HUES48 (cell line): ENCODE results near the gene OPCML.
A peak's percentile ranks its signal among the peaks of the same experiment; 100 is the strongest.

ENCODE experiments used
- H3K27ac ChIP-seq: one replicate; pipeline ENCODE4 v1.7.0; 2013; ENCODE audit warnings: low read depth, low read length, inconsistent platforms
- H3K27me3 ChIP-seq: 2 replicates; pipeline ENCODE4 v1.6.1; 2013; ENCODE audit warnings: mild to moderate bottlenecking, low read length; ENCODE audit not compliant: control insufficient read depth, insufficient read depth
- H3K36me3 ChIP-seq: 2 replicates; pipeline ENCODE4 v1.6.1; 2013; ENCODE audit warnings: low read length; ENCODE audit not compliant: control insufficient read depth, insufficient read depth
- H3K4me1 ChIP-seq: 2 replicates; pipeline ENCODE4 v1.6.1; 2013; ENCODE audit warnings: mild to moderate bottlenecking, low read length; ENCODE audit not compliant: control insufficient read depth, insufficient read depth
- H3K4me3 ChIP-seq: 2 replicates; pipeline ENCODE4 v1.5.1; 2013; ENCODE audit warnings: mild to moderate bottlenecking, low read depth, low read length
- H3K9ac ChIP-seq: 2 replicates; pipeline ENCODE4 v1.6.1; 2013; ENCODE audit warnings: mild to moderate bottlenecking, low read depth, low read length, moderate library complexity
- H3K9me3 ChIP-seq: 2 replicates; pipeline ENCODE4 v1.6.1; 2013; ENCODE audit warnings: low read length; ENCODE audit not compliant: control insufficient read depth, insufficient read depth

Gene OPCML

GRCh38 chr11:133038850-133039249 lies 493.5 kb downstream of the OPCML start:
- Histone ChIP-seq H3K9me3 (no peaks in the 10 kb centered on the region), H3K9ac (no peak overlapping the region), H3K27me3 (no peaks in the 10 kb centered on the region), H3K36me3 (no peaks in the 10 kb centered on the region), H3K27ac (peak overlapping the region; percentile 53), H3K4me3 (no peak overlapping the region), H3K4me1 (peaks cover 7% of the 10 kb centered on the region)

GRCh38 chr11:133034929-133035328 lies 497.4 kb downstream of the OPCML start:
- Histone ChIP-seq H3K36me3 (no peaks in the 10 kb centered on the region), H3K27me3 (no peaks in the 10 kb centered on the region; the same call in 1 of the 2 replicates), H3K9me3 (no peaks in the 10 kb centered on the region), H3K4me1 (no peaks in the 10 kb centered on the region), H3K4me3 (no peak overlapping the region), H3K27ac (no peak overlapping the region), H3K9ac (no peak overlapping the region)

- H3K4me1 ChIP-seq: peaks cover 13% of the 10 kb centered on the region; the same call in 1 of the 2 replicates
- H3K27me3 ChIP-seq: no peaks in the 10 kb centered on the region; the same call in 1 of the 2 replicates
- H3K9ac ChIP-seq: no peak overlapping the region
- no peak overlapping the region for H3K4me3 ChIP-seq
- no peaks in the 10 kb centered on the region for H3K36me3 ChIP-seq
- no peaks in the 10 kb centered on the region for H3K9me3 ChIP-seq
- peak overlapping the region; percentile 16 for H3K27ac ChIP-seq
These were observed 503.2 kb downstream of the OPCML start for GRCh38 chr11:133029107-133029506.

GRCh38 chr11:133026952-133027351 lies 505.3 kb downstream of the OPCML start:
- H3K9me3 ChIP-seq: no peaks in the 10 kb centered on the region
- H3K36me3 ChIP-seq: no peaks in the 10 kb centered on the region
- H3K27ac ChIP-seq: no peak overlapping the region
- no peak overlapping the region for H3K4me3 ChIP-seq
- H3K27me3 ChIP-seq: no peaks in the 10 kb centered on the region
- peaks cover 13% of the 10 kb centered on the region; the same call in 1 of the 2 replicates for H3K4me1 ChIP-seq
- H3K9ac ChIP-seq: no peak overlapping the region

GRCh38 chr11:133024301-133024700 lies 508.0 kb downstream of the OPCML start:
- H3K9ac ChIP-seq: no peak overlapping the region
- H3K9me3 ChIP-seq: no peaks in the 10 kb centered on the region
- no peak overlapping the region for H3K4me3 ChIP-seq
- no peak overlapping the region for H3K27ac ChIP-seq
- no peaks in the 10 kb centered on the region for H3K36me3 ChIP-seq
- H3K27me3 ChIP-seq: no peaks in the 10 kb centered on the region
- peaks cover 9% of the 10 kb centered on the region; the same call in 1 of the 2 replicates for H3K4me1 ChIP-seq

- Histone ChIP-seq H3K9ac (no peak overlapping the region), H3K4me1 (peaks cover 1% of the 10 kb centered on the region; the same call in 1 of the 2 replicates), H3K27me3 (no peaks in the 10 kb centered on the region), H3K9me3 (no peaks in the 10 kb centered on the region), H3K4me3 (no peak overlapping the region), H3K27ac (no peak overlapping the region), H3K36me3 (no peaks in the 10 kb centered on the region)
These were observed 509.1 kb downstream of the OPCML start for GRCh38 chr11:133023232-133023631.

GRCh38 chr11:133021553-133021952 lies 510.7 kb downstream of the OPCML start:
- no peaks in the 10 kb centered on the region for H3K36me3 ChIP-seq
- no peak overlapping the region for H3K27ac ChIP-seq
- no peaks in the 10 kb centered on the region for H3K27me3 ChIP-seq
- H3K4me1 ChIP-seq: no peaks in the 10 kb centered on the region
- no peak overlapping the region for H3K9ac ChIP-seq
- no peak overlapping the region for H3K4me3 ChIP-seq
- H3K9me3 ChIP-seq: no peaks in the 10 kb centered on the region

GRCh38 chr11:133020372-133020714 lies 512.0 kb downstream of the OPCML start:
- no peak overlapping the region for H3K4me3 ChIP-seq

GRCh38 chr11:133019545-133020371 lies 512.5 kb downstream of the OPCML start:
- no peaks in the 10 kb centered on the region for H3K36me3 ChIP-seq
- H3K4me1 ChIP-seq: no peaks in the 10 kb centered on the region
- H3K9ac ChIP-seq: no peak overlapping the region
- H3K27me3 ChIP-seq: no peaks in the 10 kb centered on the region
- no peak overlapping the region for H3K4me3 ChIP-seq
- H3K9me3 ChIP-seq: no peaks in the 10 kb centered on the region
- no peak overlapping the region for H3K27ac ChIP-seq

More at GRCh38 chr11:133020372-133020714, 512.0 kb downstream of the OPCML start:
- H3K9ac ChIP-seq: no peak overlapping the region
- no peaks in the 10 kb centered on the region for H3K27me3 ChIP-seq
- no peak overlapping the region for H3K27ac ChIP-seq
- no peaks in the 10 kb centered on the region for H3K36me3 ChIP-seq
- no peaks in the 10 kb centered on the region for H3K4me1 ChIP-seq
- no peaks in the 10 kb centered on the region for H3K9me3 ChIP-seq

GRCh38 chr11:133015457-133015856 lies 516.8 kb downstream of the OPCML start:
- peaks cover 11% of the 10 kb centered on the region for H3K4me1 ChIP-seq
- H3K9me3 ChIP-seq: no peaks in the 10 kb centered on the region
- no peak overlapping the region for H3K9ac ChIP-seq
- H3K36me3 ChIP-seq: no peaks in the 10 kb centered on the region
- H3K4me3 ChIP-seq: no peak overlapping the region
- H3K27me3 ChIP-seq: no peaks in the 10 kb centered on the region
- no peak overlapping the region for H3K27ac ChIP-seq

- Histone ChIP-seq H3K27me3 (no peaks in the 10 kb centered on the region), H3K9me3 (no peaks in the 10 kb centered on the region), H3K36me3 (no peaks in the 10 kb centered on the region), H3K9ac (no peak overlapping the region), H3K4me1 (peaks cover 11% of the 10 kb centered on the region), H3K27ac (no peak overlapping the region), H3K4me3 (no peak overlapping the region)
These were observed 518.0 kb downstream of the OPCML start for GRCh38 chr11:133014337-133014736.
